GM12875 (cell line): ENCODE measurements around the gene ZSCAN10.
A peak's percentile ranks its signal among the peaks of the same experiment; 100 is the strongest.
"Not testable (repeated sequence)": the region's sequence is repeated elsewhere in the genome, so short reads cannot be mapped to it uniquely, and the experiment has no call there.

Experiments
- H3K4me3 ChIP-seq: one replicate; pipeline ENCODE4 v1.5.1; 2011; ENCODE audit warnings: low read depth, low read length, control low read depth
- TF ChIP-seq, protein P1 (sequence below): IDR thresholded peaks from 2 replicates; pipeline ENCODE4 v1.5.1; 2011; ENCODE audit warnings: low read depth, mild to moderate bottlenecking, control low read depth, inconsistent platforms, low read length, moderate library complexity, borderline replicate concordance; ENCODE audit not compliant: insufficient read depth

Gene ZSCAN10

DNA sequence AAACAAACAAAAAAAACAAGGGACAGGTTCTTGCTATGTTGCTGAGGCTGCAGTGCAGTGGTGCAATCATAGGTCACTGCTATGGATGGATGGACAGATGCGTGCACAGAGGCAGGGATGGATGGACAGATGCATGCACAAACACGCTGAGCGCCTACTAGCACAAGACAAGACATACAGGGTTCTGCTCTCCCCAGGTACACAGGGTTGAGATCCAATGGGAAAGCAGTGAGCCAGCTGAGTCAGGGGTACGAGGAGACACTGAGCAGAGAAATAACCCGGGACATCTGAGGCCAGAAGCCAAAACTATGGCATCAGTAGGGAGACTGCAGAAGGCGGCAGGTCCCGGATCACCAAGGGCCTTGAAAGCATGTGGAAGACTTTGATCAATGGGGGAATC is 27.4 kb downstream of the ZSCAN10 start:
- H3K4me3 ChIP-seq = no peak overlapping the region
- TF ChIP-seq, protein P1, sequence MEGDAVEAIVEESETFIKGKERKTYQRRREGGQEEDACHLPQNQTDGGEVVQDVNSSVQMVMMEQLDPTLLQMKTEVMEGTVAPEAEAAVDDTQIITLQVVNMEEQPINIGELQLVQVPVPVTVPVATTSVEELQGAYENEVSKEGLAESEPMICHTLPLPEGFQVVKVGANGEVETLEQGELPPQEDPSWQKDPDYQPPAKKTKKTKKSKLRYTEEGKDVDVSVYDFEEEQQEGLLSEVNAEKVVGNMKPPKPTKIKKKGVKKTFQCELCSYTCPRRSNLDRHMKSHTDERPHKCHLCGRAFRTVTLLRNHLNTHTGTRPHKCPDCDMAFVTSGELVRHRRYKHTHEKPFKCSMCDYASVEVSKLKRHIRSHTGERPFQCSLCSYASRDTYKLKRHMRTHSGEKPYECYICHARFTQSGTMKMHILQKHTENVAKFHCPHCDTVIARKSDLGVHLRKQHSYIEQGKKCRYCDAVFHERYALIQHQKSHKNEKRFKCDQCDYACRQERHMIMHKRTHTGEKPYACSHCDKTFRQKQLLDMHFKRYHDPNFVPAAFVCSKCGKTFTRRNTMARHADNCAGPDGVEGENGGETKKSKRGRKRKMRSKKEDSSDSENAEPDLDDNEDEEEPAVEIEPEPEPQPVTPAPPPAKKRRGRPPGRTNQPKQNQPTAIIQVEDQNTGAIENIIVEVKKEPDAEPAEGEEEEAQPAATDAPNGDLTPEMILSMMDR = no peak

DNA sequence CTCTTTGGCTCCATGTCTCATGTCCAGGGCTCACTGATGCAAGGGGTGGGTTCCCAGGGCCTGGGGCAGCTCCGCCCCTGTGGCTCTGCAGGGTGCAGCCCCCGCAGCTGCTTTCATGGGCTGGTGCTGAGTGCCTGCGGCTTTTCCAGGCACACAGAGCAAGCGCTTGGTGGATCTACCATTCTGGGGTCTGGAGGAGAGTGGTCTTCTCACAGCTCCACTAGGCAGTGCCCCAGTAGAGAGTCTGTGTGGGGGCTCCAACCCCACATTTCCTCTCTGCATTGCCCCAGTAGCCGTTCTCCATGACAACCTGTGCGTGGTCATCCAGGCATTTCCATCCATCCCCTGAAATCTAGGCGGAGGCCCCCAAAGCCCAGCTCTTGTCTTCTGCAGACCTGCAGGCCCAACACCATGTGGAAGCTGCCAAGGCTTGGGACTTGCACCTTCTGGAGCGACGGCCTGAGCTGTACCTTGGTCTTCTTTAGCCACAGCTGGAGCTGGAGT is 28.4 kb downstream of the ZSCAN10 start:
- no peak overlapping the region for H3K4me3 ChIP-seq
- TF ChIP-seq, protein P1 = no peak

DNA sequence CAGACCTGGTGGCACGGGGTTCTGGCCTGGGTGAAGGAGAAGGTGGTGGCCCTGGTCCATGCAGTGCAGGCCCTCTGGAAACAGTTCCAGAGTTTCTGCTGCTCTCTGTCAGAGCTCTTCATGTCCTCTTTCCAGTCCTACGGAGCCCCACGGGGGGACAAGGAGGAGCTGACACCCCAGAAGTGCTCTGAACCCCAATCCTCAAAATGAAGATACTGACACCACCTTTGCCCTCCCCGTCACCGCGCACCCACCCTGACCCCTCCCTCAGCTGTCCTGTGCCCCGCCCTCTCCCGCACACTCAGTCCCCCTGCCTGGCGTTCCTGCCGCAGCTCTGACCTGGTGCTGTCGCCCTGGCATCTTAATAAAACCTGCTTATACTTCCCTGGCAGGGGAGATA is 29.9 kb downstream of the ZSCAN10 start:
- H3K4me3 ChIP-seq = not testable (repeated sequence)

DNA sequence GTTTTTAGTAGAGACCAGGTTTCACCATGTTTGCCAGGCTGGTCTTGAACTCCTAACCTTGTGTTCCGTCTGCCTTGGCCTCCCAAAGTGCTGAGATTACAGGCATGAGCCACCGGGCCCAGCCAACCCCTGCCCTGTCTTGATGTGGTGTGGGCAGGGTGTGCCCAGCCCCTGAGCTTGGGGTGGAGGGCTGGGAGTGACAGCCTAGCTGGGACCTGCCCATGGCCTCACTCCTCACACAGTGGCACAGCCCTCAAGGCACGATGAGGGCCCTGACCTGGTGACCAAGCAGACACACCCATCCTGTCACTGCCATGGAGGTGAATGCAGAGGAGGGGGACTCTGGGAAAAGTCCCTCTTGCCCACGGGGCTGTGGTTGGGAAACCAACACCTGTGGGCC is 30.6 kb downstream of the ZSCAN10 start:
- TF ChIP-seq, protein P1 = no peak
- no peak overlapping the region for H3K4me3 ChIP-seq

DNA sequence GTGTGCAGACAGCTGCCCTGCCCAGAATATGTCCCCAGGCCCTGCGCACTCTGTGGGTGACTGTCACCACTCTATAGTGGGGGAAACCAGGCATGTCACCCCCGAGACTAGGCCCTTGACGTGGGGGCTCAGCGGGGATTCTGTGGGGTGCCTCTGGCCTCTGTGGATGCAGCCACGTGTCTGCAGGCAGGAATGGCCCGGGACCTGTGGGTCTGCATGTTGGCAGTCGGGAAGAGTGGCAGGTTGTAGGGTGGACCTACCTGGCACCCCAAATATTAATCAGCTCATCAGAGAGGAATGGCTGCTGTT is 32.7 kb downstream of the ZSCAN10 start:
- H3K4me3 ChIP-seq = peak overlapping the region; percentile 53
- TF ChIP-seq, protein P1 = no peak

DNA sequence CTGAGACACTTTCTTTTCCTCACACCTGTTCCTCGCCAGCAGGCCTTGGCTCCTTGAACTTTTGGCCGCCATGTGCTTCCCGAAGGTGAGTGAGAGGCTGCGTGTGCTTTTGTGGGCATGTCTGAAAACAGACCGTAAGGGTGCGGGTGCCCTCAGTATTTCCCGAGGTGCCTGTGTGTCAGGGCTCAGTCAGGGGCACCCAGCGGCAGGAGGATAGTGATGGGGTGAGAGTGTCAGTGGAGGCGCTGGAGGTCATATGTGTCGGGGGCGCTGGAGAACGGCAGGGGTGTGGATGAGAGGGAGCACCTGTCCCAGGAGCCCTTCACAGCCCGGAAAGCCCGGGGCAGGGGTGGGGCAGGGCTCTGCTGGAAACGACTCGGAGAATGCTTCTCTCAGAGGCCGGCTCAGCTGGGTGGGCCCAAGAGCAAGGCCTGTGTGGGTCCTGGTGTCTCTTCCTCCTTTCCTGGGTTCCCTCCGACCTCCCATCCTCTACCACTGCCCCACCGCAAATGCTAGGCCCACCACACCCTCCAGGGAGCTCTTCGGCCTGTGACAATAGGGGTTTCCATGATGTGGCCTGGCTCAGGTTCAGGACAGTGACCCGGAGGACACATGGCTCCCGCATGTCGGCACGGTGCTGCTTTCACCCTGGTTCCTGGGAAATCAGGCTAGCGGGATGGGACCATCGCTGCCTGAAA is 33.2 kb downstream of the ZSCAN10 start:
- H3K4me3 ChIP-seq = peak overlapping the region; percentile 53
- TF ChIP-seq, protein P1 = no peak

DNA sequence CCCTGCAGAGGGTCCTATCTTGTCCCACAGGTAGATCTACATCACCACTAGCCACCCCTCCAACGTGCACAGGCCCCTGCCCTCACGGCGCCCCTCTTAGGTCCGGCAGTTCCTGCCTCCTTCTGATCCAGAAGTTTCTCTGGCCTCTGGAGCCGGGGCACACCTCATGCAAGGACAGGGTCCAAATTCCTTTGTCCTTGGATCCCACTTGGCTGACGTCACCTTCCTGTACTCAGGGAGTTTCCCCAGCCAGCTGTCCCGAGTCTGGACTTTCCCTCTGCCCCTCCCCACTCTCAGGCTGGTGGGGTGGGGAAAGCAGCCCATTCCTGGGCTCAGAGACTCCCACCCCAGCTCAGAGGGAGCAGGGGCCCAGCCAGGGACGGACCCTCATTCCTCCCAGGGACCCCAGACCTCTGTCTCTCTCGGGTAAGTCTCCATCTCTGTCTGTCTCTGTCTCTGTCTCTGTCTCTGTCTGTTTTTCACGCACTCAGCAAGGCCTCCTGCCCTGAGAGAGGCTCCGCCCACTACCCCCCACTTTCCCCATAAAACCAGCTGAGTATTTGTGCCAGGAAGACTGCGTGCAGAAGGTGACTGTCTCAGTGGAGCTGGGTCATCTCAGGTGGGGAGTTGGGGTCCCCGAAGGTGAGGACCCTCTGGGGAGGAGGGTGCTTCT is 33.9 kb downstream of the ZSCAN10 start, which contains the start of gene IL32:
IL32 (plus strand) TSS at position 572 of the 673 bp plus-strand sequence. CDS start 172 bp downstream, outside the sequence.
- TF ChIP-seq, protein P1 = no peak
- H3K4me3 ChIP-seq = peak within 1 kb of the TSS; percentile 53
